Activated CD4-positive, alpha-beta memory T cell treated with anti-CD3 and anti-CD28 coated beads for 36 hours (primary cell): ENCODE results near the gene UFD1. TPM values are rescaled to one million over a fixed set of nuclear protein-coding genes. Genes with fewer than 3 reads are reported as not detected.

Experiments
- CTCF ChIA-PET: fragments of 350-600 bp; sonication (Branson Sonifier 250); formaldehyde crosslinking; loops from one replicate; lab custom pipeline; 2021; ENCODE audit warnings: antibody characterized with exemption, inconsistent platforms; lab: Charles Lee
- POLR2A ChIA-PET: fragments of 350-600 bp; sonication (Branson Sonifier 250); formaldehyde crosslinking; loops from one replicate; lab custom pipeline; 2021; ENCODE audit warnings: antibody characterized with exemption; lab: Charles Lee
- DNase-seq: peaks from one replicate; pipeline ENCODE4 v3.0.0-alpha.2; 2020
- H3K27ac Mint-ChIP-seq: one replicate; pipeline ENCODE4 v1.8.0; 2021; ENCODE audit warnings: mixed read lengths
- H3K27me3 Mint-ChIP-seq: one replicate; pipeline ENCODE4 v1.8.0; 2021; ENCODE audit warnings: mixed read lengths
- H3K36me3 Mint-ChIP-seq: one replicate; pipeline ENCODE4 v1.8.0; 2021; ENCODE audit warnings: mixed read lengths
- H3K4me1 Mint-ChIP-seq: one replicate; pipeline ENCODE4 v1.8.0; 2021; ENCODE audit warnings: low read depth, mixed read lengths
- H3K4me3 Mint-ChIP-seq: one replicate; pipeline ENCODE4 v1.8.0; 2021; ENCODE audit warnings: mild to moderate bottlenecking, mixed read lengths
- H3K9me3 Mint-ChIP-seq: one replicate; pipeline ENCODE4 v1.8.0; 2021; ENCODE audit warnings: mixed read lengths
- intact Hi-C: fragments of 100-400 bp; cut with micrococcal nuclease; formaldehyde crosslinking; loops from one replicate; pipeline ENCODE4 v1.15.1; 2023
- total RNA-seq, 2 experiments: library from RNA; stranded (reverse); gene quantifications; one replicate each; pipeline ENCODE4 v1.2.3, GENCODE V29; 2021

UFD1 gene
- total RNA-seq, 2 experiments from 2014 or later: 85.3 to 91.1 TPM

DNA sequence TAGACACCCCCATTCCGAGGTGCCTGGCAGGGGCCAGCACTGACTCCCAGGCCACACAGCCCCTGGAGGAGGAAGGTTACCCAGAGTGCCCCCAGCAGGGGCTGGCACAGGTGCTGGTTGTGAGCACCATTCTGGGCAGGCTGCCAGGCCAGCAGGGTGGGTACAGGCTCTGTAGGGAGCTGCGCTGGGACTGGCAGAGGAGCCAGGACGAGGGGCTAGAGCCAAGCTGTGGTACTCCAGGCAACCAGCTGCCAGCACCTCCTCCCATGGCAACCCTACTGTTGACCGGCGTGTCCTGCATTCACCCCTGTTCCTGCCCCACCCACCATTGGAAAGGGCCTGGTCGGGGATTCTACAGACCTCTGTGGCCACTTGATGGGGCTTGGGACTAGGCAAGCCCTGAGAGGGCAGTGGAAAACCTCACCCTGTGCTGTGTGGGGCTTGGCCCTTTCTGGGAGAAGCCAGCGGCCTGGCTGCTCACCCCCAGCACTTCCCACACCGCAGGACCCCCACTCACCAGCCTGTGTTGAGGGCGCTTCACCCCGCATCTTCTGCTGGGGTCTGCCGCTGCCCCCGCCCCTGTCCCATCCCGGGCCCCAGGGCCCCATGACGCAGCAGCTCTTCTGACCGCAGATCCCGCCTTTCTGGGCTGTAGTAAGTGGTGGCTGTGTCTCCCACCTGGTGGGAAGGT lies 43.3 kb upstream of the UFD1 start:
- H3K9me3 Mint-ChIP-seq: no peaks in the 10 kb centered on the region
- H3K4me3 Mint-ChIP-seq: no peak overlapping the region
- H3K36me3 Mint-ChIP-seq: peaks cover 17% of the 10 kb centered on the region
- no peak for DNase-seq
- intact Hi-C loops: loop anchor here (5.0 kb wide), 1 partner anchor 110 kb away; no protein-coding TSS in a partner anchor
- H3K27me3 Mint-ChIP-seq: peaks cover 30% of the 10 kb centered on the region
- CTCF ChIA-PET: interaction anchor here (1.5 kb wide), 1 partner anchor 108 kb away, joined by 8 read pairs; no protein-coding TSS in a partner anchor
- H3K4me1 Mint-ChIP-seq: peaks cover 17% of the 10 kb centered on the region
- POLR2A ChIA-PET: interaction anchor here (0.6 to 1.6 kb wide), 3 partner anchors 20 to 43 kb away, joined by 3 to 5 read pairs (median 3); partner anchors contain the start of gene CDC45
- H3K27ac Mint-ChIP-seq: no peak overlapping the region

DNA sequence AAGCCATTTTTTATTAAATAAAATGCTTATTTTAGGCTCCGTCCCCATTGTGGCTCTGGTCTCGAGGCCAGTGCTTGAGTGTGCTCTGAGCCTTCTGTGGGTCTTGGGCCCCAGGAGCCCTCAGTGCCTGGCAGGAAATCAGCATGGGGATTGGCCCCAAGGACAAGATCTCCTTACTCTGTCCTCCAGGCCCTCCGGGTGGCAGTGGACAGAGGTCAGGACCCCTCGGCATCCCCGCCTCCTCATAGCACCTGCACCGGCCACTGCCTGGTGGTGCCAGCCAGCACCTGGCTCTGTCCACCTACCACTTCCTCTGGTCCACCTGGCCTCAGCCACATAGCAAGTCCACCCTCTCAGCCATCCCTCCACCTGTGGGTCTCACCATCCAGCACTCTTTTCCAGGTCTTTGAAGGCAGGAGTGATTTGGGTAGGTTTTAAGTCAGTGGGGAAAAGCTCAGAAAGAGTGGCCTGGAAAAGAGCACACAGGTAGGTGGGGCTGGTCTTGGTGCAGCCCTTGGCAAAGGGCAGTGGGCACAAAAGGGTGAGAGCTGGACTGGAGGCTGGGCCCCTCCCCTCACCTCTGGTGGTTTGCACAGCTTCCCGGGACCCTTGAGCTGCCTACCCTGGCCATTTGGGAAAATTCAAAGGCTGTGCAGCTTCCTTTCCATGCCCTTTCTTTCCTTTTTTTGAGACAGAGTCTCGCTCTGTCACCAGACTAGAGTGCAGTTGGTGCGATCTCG lies 41.7 kb upstream of the UFD1 start:
- H3K9me3 Mint-ChIP-seq: no peaks in the 10 kb centered on the region
- H3K27me3 Mint-ChIP-seq: peaks cover 21% of the 10 kb centered on the region
- POLR2A ChIA-PET: interaction anchor here (1.6 kb wide), 1 partner anchor 18 kb away, joined by 5 read pairs; no protein-coding TSS in a partner anchor
- H3K36me3 Mint-ChIP-seq: peaks cover 24% of the 10 kb centered on the region
- H3K4me1 Mint-ChIP-seq: peaks cover 17% of the 10 kb centered on the region
- intact Hi-C loops: loop anchor here (5.0 kb wide), 1 partner anchor 112 kb away; no protein-coding TSS in a partner anchor
- CTCF ChIA-PET: interaction anchor here (0.8 kb wide), 1 partner anchor 109 kb away, joined by 3 read pairs; no protein-coding TSS in a partner anchor
- H3K27ac Mint-ChIP-seq: no peak overlapping the region
- DNase-seq: no peak
- no peak overlapping the region for H3K4me3 Mint-ChIP-seq

- POLR2A ChIA-PET: no interaction called here
- peaks cover 32% of the 10 kb centered on the region for H3K36me3 Mint-ChIP-seq
- intact Hi-C loops: loop anchor here (5.0 kb wide), 1 partner anchor 112 kb away; no protein-coding TSS in a partner anchor
- no peak overlapping the region for H3K4me3 Mint-ChIP-seq
- H3K9me3 Mint-ChIP-seq: no peaks in the 10 kb centered on the region
- DNase-seq: no peak
- CTCF ChIA-PET: no interaction called here
- H3K27ac Mint-ChIP-seq: no peak overlapping the region
- peaks cover 17% of the 10 kb centered on the region for H3K4me1 Mint-ChIP-seq
- peaks cover 15% of the 10 kb centered on the region for H3K27me3 Mint-ChIP-seq
Observed at GRCh38 chr22:19520007-19520406, 41.0 kb upstream of the UFD1 start.

DNA sequence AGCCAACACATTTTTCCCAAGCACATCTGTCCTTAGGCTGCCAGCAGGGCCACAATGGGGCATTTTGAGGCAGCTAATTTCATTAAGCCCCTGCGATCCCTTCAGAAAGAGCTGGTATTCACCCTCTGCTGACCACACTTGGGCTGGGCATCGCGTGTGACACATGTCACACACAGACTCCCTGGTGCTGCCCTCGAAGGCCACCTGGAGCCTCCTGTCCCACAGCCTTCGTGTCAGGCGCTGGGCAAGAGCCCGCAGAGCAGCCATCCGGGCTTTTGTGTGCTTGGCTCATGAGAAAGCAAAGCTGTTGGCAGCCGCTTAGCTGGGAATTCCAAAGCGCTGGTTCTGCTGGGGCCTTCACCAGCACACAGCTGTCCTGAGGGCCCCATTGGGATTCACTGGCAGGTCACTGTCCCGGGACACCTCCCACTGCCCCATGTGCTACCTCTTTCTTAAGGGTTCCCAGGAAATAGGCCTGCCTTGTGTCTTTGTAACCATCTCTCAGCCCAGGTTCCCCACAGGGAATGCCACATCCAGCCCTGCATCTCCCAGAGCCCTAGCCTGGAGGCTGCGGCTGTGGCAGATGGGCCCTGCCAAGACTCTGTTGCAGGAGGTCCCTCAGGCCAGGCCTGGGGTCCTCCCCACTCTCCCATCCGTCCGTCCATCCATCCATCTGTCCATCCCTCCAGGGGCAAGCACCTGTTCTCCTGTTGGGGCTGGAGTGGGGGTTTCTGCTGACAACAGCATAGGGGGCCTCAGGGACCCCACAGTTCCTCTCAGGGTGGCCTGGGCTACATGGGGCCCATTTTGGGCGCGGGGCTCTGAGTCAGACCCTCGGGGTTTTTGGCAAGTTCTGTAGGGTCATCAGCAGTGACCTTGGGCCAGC lies 40.3 kb upstream of the UFD1 start:
- no peak for DNase-seq
- Mint-ChIP-seq H3K27me3 (peaks cover 10% of the 10 kb centered on the region), H3K4me1 (peaks cover 12% of the 10 kb centered on the region), H3K4me3 (no peak overlapping the region), H3K27ac (no peak overlapping the region), H3K36me3 (peaks cover 39% of the 10 kb centered on the region), H3K9me3 (no peaks in the 10 kb centered on the region)
- ChIA-PET POLR2A (no interaction called here), CTCF (interaction anchor here (0.7 kb wide), 1 partner anchor 110 kb away, joined by 3 read pairs; no protein-coding TSS in a partner anchor)
- intact Hi-C loops: no loop called here

DNA sequence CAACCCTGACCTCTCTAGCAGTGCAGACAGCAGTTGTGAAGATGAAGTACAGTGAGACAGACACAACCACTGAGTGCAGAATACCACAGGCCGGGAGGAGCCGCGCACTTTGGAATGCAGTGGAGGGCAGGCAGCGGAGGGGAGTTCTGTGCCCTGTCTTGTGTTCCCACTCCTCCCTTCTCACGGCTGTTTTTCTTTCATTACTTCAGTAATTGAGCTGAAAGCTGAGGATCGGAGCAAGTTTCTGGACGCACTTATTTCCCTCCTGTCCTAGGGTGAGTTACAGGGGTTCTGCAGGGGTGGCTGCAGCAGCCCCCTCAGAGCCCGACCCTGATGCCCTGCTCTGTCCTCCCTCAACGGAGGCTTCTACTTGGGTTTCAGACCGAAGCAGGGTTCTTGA lies 39.6 kb upstream of the UFD1 start:
- POLR2A ChIA-PET: interaction anchor here (0.6 kb wide), 1 partner anchor 9 kb away, joined by 3 read pairs; no protein-coding TSS in a partner anchor
- Mint-ChIP-seq H3K27ac (no peak overlapping the region), H3K4me1 (peaks cover 8% of the 10 kb centered on the region)

DNA sequence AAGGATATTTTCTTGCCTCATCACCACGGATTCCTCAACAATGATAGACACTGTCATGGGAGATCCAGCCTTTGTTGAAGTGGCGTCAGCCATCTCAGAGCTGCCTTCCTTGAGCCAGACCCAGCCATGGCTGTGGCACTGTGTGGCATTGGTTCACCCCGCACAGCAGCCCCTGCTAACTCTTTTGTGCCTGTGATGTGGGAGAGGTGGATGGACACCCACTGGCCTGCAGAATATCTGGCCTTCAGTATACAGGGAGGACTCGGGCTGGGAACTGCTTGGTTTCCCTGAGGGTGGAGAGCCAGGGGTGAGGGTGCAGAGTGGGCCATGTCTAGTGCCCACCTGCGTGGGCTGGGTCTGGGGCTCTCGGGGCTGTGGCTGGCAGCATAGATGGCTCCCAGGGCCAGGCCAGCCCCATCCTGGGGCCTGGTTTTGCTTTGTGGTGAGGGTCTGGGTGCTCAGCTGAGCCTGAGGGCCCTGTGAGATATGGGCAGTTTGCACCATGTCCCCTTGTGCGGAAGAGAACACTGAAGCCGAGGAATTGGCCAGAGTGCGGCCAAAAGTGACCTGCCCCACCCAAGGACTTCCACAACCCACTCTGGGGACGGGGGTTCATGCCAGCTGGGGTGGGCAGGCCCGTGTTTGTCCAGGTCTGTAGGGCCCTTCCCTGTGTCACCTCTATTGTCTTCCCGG lies 39.1 kb upstream of the UFD1 start:
- H3K27ac Mint-ChIP-seq: no peak overlapping the region
- peaks cover 50% of the 10 kb centered on the region for H3K36me3 Mint-ChIP-seq
- no peak overlapping the region for H3K4me3 Mint-ChIP-seq
- H3K9me3 Mint-ChIP-seq: peaks cover 8% of the 10 kb centered on the region
- CTCF ChIA-PET: no interaction called here
- peaks cover 5% of the 10 kb centered on the region for H3K27me3 Mint-ChIP-seq
- DNase-seq: no peak
- POLR2A ChIA-PET: interaction anchor here (0.6 kb wide), 1 partner anchor 8 kb away, joined by 3 read pairs; no protein-coding TSS in a partner anchor
- intact Hi-C loops: no loop called here
- peaks cover 4% of the 10 kb centered on the region for H3K4me1 Mint-ChIP-seq

More for the DNA sequence above, 39.6 kb upstream of the UFD1 start:
- CTCF ChIA-PET: interaction anchor here (0.7 kb wide), 1 partner anchor 111 kb away, joined by 3 read pairs; no protein-coding TSS in a partner anchor
- Mint-ChIP-seq H3K9me3 (peaks cover 5% of the 10 kb centered on the region), H3K36me3 (peaks cover 44% of the 10 kb centered on the region), H3K4me3 (no peak overlapping the region), H3K27me3 (peaks cover 6% of the 10 kb centered on the region)
- DNase-seq: no peak
- intact Hi-C loops: no loop called here

DNA sequence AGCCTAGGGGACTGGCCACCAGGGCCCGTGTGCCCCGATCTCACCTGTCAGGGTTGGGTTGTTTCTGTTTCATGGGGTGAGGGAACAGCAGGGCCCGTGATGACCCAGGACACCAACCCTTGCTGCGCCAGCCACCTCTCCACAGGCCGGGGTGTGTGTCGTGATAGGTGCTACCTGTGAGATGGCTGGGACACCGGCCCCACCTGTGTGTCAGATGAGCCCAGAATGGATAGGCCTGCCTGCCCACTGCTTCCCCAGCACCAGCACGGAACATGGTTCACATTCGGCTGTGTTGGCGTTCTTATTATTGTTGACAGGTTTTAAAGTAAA lies 38.1 kb upstream of the UFD1 start:
- no peak overlapping the region for H3K4me3 Mint-ChIP-seq
- no peaks in the 10 kb centered on the region for H3K4me1 Mint-ChIP-seq
- no peak for DNase-seq
- H3K9me3 Mint-ChIP-seq: peaks cover 8% of the 10 kb centered on the region
- no peak overlapping the region for H3K27ac Mint-ChIP-seq
- intact Hi-C loops: no loop called here
- POLR2A ChIA-PET: no interaction called here
- CTCF ChIA-PET: interaction anchor here (1.0 kb wide), 1 partner anchor 113 kb away, joined by 5 read pairs; no protein-coding TSS in a partner anchor
- peaks cover 59% of the 10 kb centered on the region for H3K36me3 Mint-ChIP-seq
- H3K27me3 Mint-ChIP-seq: no peaks in the 10 kb centered on the region

DNA sequence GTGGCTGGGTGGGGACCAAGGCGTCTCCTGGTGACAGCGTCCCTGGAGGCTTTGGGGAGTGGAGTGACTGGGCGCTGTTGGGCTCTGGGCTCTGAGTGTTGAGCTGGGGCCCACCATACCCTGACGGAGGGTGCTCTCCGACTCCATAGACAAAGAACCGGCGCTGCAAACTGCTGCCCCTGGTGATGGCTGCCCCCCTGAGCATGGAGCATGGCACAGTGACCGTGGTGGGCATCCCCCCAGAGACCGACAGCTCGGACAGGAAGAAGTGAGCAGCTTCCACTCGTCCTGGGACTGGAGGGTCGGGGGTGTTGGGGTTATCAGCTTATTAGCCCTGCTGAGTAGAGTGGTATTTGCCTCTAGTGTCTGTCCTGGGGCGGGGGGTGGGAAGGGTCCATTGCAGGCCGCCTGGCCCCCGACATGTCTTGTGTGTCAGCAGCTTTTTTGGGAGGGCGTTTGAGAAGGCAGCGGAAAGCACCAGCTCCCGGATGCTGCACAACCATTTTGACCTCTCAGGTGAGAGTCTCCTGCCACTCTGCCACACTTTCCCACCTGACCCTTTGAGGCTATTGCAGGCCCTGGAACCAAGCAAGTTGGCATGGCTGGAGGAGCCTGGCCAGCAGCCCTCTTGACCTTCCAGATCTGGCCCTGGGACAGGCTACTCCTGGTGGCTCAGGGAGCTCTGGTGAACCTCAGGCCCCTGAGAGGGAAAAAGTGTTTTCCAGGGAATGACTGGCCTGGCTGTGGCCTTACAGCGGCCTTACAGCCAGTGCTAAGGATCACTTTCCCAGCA lies 37.6 kb upstream of the UFD1 start:
- no peak for DNase-seq
- intact Hi-C loops: no loop called here
- no peaks in the 10 kb centered on the region for H3K27me3 Mint-ChIP-seq
- ChIA-PET CTCF (interaction anchor here (1.0 kb wide), 1 partner anchor 113 kb away, joined by 5 read pairs; no protein-coding TSS in a partner anchor), POLR2A (no interaction called here)
- H3K4me3 Mint-ChIP-seq: no peak overlapping the region
- peaks cover 60% of the 10 kb centered on the region for H3K36me3 Mint-ChIP-seq
- no peak overlapping the region for H3K27ac Mint-ChIP-seq
- H3K9me3 Mint-ChIP-seq: peaks cover 8% of the 10 kb centered on the region
- no peaks in the 10 kb centered on the region for H3K4me1 Mint-ChIP-seq

DNA sequence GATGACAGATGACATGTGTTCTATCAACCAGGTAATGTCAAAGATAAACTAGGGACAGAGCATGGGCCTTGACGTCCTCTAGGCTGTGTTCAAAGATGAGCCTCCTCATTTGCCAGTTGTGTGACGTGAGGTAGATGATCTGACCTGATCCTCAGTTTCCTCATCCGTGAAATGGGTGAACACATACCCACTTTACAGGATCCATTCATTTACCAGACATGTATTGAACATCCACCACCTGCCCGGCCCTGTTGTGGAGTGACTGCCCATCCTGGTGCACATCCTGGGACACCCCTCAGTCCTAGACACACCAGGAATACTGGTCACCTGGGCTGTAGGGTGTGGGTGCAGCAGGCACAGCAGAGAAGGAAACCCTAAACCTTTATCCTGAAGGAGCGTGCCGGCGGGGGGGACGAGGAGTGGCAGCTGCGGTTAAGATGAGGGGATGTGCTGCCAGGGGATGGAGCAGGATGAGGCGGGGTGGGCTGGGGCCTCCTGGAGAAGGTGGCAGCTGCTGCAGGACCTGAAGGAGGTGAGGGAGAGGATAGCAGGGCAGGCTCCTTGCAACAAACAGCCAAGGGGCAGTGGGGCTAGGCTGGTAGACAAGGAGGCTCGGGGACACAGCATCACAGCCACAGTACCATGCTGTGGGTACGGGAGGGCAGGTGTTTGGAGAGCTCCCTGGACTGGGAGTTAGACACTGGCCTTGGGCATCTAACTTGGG lies 36.8 kb upstream of the UFD1 start:
- no peak overlapping the region for H3K27ac Mint-ChIP-seq
- H3K9me3 Mint-ChIP-seq: peaks cover 8% of the 10 kb centered on the region
- POLR2A ChIA-PET: no interaction called here
- peaks cover 66% of the 10 kb centered on the region for H3K36me3 Mint-ChIP-seq
- no peak overlapping the region for H3K4me3 Mint-ChIP-seq
- intact Hi-C loops: no loop called here
- no peaks in the 10 kb centered on the region for H3K4me1 Mint-ChIP-seq
- H3K27me3 Mint-ChIP-seq: no peaks in the 10 kb centered on the region
- DNase-seq: no peak
- CTCF ChIA-PET: interaction anchor here (1.0 kb wide), 1 partner anchor 114 kb away, joined by 5 read pairs; no protein-coding TSS in a partner anchor
